ENCODE results near the gene BRD7. TPM values are rescaled to one million over a fixed set of nuclear protein-coding genes. Genes with fewer than 3 reads are reported as not detected.

The BRD7 gene
- total RNA-seq, 1 donor from 2014 or later = 112 TPM

DNA sequence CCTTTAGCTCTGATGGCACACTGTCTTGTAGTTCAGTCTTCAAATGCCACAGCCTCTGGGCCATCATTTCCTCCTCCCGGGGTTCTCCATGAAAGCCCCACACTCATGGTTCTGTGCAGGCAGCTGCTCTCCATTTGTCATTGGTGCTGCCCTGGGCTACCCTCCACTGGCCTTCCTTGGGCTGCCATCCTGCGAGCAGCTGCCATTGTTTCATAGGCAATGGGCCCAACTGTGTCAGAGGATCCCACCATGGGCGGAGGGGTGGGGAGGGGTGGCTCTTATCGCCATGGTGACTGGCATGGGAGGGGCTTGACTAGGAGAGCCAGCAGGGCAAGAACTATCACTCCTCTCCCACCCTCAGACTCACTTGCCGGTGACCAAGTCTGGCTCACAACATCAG lies 38.6 kb upstream of the BRD7 start:
- Mint-ChIP-seq H3K36me3 (ENCODE audit: low read depth, unreplicated experiment) (no peaks in the 10 kb centered on the region), H3K4me3 (ENCODE audit: unreplicated experiment) (no peak overlapping the region), H3K4me1 (ENCODE audit: unreplicated experiment) (no peaks in the 10 kb centered on the region), H3K27me3 (ENCODE audit: unreplicated experiment) (peaks cover 6% of the 10 kb centered on the region), H3K9me3 (ENCODE audit: unreplicated experiment) (no peaks in the 10 kb centered on the region), H3K27ac (ENCODE audit: unreplicated experiment) (no peak overlapping the region)
- DNase-seq (ENCODE audit: low spot score) = no peak
- TF ChIP-seq, protein P1, sequence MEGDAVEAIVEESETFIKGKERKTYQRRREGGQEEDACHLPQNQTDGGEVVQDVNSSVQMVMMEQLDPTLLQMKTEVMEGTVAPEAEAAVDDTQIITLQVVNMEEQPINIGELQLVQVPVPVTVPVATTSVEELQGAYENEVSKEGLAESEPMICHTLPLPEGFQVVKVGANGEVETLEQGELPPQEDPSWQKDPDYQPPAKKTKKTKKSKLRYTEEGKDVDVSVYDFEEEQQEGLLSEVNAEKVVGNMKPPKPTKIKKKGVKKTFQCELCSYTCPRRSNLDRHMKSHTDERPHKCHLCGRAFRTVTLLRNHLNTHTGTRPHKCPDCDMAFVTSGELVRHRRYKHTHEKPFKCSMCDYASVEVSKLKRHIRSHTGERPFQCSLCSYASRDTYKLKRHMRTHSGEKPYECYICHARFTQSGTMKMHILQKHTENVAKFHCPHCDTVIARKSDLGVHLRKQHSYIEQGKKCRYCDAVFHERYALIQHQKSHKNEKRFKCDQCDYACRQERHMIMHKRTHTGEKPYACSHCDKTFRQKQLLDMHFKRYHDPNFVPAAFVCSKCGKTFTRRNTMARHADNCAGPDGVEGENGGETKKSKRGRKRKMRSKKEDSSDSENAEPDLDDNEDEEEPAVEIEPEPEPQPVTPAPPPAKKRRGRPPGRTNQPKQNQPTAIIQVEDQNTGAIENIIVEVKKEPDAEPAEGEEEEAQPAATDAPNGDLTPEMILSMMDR (IDR thresholded peaks at IDR 0.05; ENCODE audit: unreplicated experiment) = no peak

DNA sequence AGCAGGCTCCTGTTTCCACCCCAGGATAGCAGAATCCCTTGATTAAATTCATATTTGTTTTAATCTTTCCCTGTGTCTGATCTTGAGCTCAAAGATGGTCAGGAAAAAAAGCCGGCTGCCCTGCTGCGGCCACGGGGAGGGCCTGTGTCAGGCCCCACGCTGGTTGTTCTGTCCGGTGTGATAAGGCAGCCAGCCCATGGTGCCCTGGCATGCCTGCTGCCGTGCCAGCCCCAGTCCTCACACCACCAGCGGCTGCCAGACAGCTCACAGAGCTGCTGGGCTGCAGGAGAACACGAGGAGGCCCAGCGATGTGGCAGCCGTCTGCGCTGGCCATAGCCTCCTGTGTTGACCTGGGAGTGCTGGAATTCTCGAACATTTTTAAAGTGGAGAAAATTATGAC lies 34.7 kb upstream of the BRD7 start:
- no peak overlapping the region for H3K27ac Mint-ChIP-seq (ENCODE audit: unreplicated experiment)

DNA sequence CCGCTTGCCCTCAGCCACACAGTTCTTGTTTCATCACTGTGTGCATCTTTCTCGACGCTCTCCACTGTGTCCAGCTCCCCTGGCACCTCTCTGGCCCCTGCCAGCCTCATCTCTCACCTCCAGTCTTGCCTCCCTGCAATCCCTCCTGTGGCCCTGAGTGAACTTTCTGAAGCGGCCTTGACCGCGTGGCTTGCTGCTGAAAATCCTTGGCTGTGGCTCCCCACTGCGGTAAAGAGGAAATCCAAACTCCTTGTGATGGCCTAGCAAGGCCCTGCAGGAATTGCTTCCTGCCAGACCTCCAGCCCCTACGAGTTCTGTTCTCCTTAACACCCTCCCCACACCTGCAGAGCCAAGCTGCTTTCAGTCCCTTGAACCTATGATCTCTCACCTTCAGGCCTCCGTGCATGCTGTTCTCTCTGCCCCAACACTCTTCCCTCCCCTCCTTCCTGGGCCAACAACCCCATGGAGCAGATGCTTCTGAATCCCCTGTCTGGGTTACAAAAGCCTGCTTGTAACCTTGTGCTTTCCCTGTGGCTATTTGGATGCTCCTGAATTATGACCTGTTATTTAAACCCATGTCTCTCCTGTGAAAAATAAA lies 33.6 kb upstream of the BRD7 start:
- Mint-ChIP-seq H3K36me3 (ENCODE audit: low read depth, unreplicated experiment) (no peaks in the 10 kb centered on the region), H3K4me3 (ENCODE audit: unreplicated experiment) (no peak overlapping the region), H3K9me3 (ENCODE audit: unreplicated experiment) (no peaks in the 10 kb centered on the region), H3K27me3 (ENCODE audit: unreplicated experiment) (peaks cover 6% of the 10 kb centered on the region), H3K27ac (ENCODE audit: unreplicated experiment) (no peak overlapping the region), H3K4me1 (ENCODE audit: unreplicated experiment) (no peaks in the 10 kb centered on the region)
- no peak for DNase-seq (ENCODE audit: low spot score)
- TF ChIP-seq, protein P1 (IDR thresholded peaks at IDR 0.05; ENCODE audit: unreplicated experiment) = no peak

More for the DNA sequence above, 34.7 kb upstream of the BRD7 start:
- TF ChIP-seq, protein P1 (IDR thresholded peaks at IDR 0.05; ENCODE audit: unreplicated experiment) = no peak
- H3K27me3 Mint-ChIP-seq (ENCODE audit: unreplicated experiment) = peaks cover 6% of the 10 kb centered on the region
- no peak overlapping the region for H3K4me3 Mint-ChIP-seq (ENCODE audit: unreplicated experiment)
- H3K36me3 Mint-ChIP-seq (ENCODE audit: low read depth, unreplicated experiment) = no peaks in the 10 kb centered on the region
- no peaks in the 10 kb centered on the region for H3K4me1 Mint-ChIP-seq (ENCODE audit: unreplicated experiment)
- no peaks in the 10 kb centered on the region for H3K9me3 Mint-ChIP-seq (ENCODE audit: unreplicated experiment)
- DNase-seq (ENCODE audit: low spot score) = no peak

DNA sequence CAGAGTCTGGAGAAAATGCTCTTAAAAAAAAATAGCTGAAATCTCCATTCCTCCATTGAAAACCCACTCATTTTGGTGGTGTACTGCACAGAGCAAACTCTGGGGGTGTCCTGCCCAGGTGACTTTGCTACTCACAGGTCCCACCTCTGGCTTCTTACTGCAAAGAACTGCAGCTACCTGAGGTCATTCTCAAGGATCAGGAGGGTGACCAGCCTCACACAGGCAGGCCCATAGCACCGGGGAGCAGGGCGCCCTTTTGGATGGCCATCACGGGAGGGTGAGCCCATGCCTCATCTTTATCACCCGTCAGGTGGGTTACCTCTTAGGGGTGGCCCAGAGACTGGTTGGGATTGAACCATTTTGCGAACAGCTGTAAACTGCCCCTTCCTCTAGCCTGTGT lies 32.6 kb upstream of the BRD7 start:
- TF ChIP-seq, protein P1 (IDR thresholded peaks at IDR 0.05; ENCODE audit: unreplicated experiment) = no peak
- H3K36me3 Mint-ChIP-seq (ENCODE audit: low read depth, unreplicated experiment) = no peaks in the 10 kb centered on the region
- no peaks in the 10 kb centered on the region for H3K9me3 Mint-ChIP-seq (ENCODE audit: unreplicated experiment)
- peaks cover 6% of the 10 kb centered on the region for H3K27me3 Mint-ChIP-seq (ENCODE audit: unreplicated experiment)
- DNase-seq (ENCODE audit: low spot score) = no peak
- no peak overlapping the region for H3K4me3 Mint-ChIP-seq (ENCODE audit: unreplicated experiment)
- no peaks in the 10 kb centered on the region for H3K4me1 Mint-ChIP-seq (ENCODE audit: unreplicated experiment)
- no peak overlapping the region for H3K27ac Mint-ChIP-seq (ENCODE audit: unreplicated experiment)

DNA sequence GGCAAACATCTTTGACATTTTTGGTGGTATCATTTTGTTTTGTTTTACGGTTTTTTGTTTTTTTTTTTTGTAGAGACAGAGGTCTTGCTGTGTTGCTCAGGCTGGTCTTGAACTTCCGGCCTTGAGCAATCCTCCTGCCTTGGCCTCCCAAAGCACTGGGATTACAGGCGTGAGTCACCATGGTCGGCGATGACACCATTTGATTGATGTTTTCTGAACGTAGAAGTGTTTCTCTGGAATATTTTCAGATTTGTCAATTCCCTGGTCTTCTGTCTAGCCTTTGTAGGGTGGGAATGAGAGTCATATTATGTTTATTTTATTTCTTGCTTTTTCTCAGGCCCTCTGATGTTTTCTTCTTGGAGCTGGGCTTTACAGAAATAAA lies 32.2 kb upstream of the BRD7 start:
- Mint-ChIP-seq H3K27ac (ENCODE audit: unreplicated experiment) (no peak overlapping the region), H3K9me3 (ENCODE audit: unreplicated experiment) (no peaks in the 10 kb centered on the region), H3K4me3 (ENCODE audit: unreplicated experiment) (no peak overlapping the region), H3K4me1 (ENCODE audit: unreplicated experiment) (no peaks in the 10 kb centered on the region), H3K27me3 (ENCODE audit: unreplicated experiment) (peaks cover 6% of the 10 kb centered on the region), H3K36me3 (ENCODE audit: low read depth, unreplicated experiment) (no peaks in the 10 kb centered on the region)
- TF ChIP-seq, protein P1 (IDR thresholded peaks at IDR 0.05; ENCODE audit: unreplicated experiment) = no peak
- no peak for DNase-seq (ENCODE audit: low spot score)

Data from endothelial cell (in vitro differentiated cells).